ENCODE results near the gene DTD1. TPM values are rescaled to one million over a fixed set of nuclear protein-coding genes. Genes with fewer than 3 reads are reported as not detected.

The DTD1 gene
- total RNA-seq, 1 donor from 2014 or later = 68.2 TPM

DNA sequence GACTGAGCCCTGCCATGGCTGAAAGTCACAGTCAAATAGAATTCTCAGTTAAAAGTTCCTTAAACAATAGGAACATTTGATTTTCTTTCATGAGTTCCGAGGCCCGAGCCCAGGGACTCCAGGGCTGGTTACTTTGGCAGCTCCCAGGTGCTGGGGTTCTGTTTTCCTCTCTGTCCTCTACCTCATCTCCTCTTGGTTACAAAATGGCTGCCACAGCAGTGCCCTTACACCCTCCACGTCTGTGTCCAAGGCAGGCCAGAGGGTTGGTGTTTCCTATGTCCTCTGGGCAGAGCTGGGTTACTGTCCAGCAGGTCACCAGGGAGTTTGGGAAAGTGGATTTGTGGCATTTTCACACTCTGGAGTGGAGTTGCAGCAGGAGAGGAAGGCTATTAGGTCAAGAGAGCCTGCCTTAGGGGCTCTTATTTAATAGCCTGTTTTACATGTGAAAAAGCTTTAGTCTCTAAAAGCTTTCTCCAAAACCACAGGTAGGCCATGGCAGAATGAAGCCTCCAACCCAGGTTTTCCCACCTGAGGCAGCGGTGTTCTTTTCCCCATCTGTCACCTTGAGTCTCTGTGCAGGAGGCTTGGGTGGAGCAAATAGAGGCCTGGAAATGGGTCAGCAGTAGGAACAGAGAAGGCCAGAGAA lies 111.0 kb downstream of the DTD1 start:
- Mint-ChIP-seq H3K27me3 (ENCODE audit: low read depth) (no peaks in the 10 kb centered on the region), H3K27ac (ENCODE audit: unreplicated experiment) (no peak overlapping the region), H3K4me3 (no peak overlapping the region), H3K36me3 (ENCODE audit: low read depth) (peaks cover 4% of the 10 kb centered on the region), H3K4me1 (no peaks in the 10 kb centered on the region), H3K9me3 (no peaks in the 10 kb centered on the region)
- TF ChIP-seq, protein P1, sequence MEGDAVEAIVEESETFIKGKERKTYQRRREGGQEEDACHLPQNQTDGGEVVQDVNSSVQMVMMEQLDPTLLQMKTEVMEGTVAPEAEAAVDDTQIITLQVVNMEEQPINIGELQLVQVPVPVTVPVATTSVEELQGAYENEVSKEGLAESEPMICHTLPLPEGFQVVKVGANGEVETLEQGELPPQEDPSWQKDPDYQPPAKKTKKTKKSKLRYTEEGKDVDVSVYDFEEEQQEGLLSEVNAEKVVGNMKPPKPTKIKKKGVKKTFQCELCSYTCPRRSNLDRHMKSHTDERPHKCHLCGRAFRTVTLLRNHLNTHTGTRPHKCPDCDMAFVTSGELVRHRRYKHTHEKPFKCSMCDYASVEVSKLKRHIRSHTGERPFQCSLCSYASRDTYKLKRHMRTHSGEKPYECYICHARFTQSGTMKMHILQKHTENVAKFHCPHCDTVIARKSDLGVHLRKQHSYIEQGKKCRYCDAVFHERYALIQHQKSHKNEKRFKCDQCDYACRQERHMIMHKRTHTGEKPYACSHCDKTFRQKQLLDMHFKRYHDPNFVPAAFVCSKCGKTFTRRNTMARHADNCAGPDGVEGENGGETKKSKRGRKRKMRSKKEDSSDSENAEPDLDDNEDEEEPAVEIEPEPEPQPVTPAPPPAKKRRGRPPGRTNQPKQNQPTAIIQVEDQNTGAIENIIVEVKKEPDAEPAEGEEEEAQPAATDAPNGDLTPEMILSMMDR (conservative IDR thresholded peaks at IDR 0.05) = no peak
- no peak for DNase-seq (ENCODE audit: low read depth, low spot score)

DNA sequence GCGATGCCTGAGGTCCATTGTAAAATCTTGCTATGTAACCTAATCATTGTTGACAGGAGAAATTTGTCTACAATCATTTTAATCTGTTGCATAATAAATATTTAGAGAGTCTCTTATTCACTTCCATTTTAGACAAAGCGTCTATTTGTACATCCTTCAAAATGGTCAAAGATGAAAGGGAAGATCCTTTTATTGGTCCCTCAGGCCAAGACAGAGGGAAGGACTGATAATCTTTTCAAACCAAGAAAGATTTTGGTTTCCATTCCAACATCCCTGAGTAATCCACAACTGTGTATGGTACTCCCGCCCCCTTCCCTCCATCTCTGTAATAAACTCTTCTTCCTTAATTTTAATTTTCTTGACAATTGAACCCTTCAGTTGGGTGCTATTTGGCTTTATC lies 114.1 kb downstream of the DTD1 start:
- Mint-ChIP-seq H3K27ac (ENCODE audit: unreplicated experiment) (no peak overlapping the region), H3K9me3 (no peaks in the 10 kb centered on the region), H3K4me3 (no peak overlapping the region), H3K27me3 (ENCODE audit: low read depth) (no peaks in the 10 kb centered on the region), H3K4me1 (no peaks in the 10 kb centered on the region), H3K36me3 (ENCODE audit: low read depth) (peaks cover 4% of the 10 kb centered on the region)
- TF ChIP-seq, protein P1 (conservative IDR thresholded peaks at IDR 0.05) = no peak
- DNase-seq (ENCODE audit: low read depth, low spot score) = no peak

DNA sequence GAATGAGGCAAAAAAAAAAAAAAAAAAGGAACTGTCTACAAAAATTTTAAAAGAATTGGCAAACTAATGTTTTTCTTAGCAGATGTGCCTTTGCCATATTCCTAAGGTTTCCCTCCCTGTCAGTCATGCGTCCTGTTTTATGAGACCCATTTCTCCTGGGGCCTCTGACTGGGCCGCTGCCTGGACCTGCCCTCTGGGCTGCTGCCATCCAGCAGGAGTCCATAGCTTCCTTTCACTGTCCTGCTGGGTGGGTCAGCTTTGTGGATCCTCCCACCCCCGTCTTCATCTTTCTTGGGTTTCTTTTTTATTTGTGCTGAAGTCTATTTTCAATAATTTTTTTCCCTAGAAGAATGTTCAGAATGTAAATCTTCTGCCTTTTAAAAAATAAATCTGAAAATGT lies 114.9 kb downstream of the DTD1 start:
- H3K27ac Mint-ChIP-seq (ENCODE audit: unreplicated experiment) = no peak overlapping the region
- peaks cover 4% of the 10 kb centered on the region for H3K36me3 Mint-ChIP-seq (ENCODE audit: low read depth)
- no peaks in the 10 kb centered on the region for H3K27me3 Mint-ChIP-seq (ENCODE audit: low read depth)
- H3K4me3 Mint-ChIP-seq = no peak overlapping the region
- no peaks in the 10 kb centered on the region for H3K9me3 Mint-ChIP-seq
- DNase-seq (ENCODE audit: low read depth, low spot score) = no peak
- H3K4me1 Mint-ChIP-seq = no peaks in the 10 kb centered on the region
- TF ChIP-seq, protein P1 (conservative IDR thresholded peaks at IDR 0.05) = no peak

DNA sequence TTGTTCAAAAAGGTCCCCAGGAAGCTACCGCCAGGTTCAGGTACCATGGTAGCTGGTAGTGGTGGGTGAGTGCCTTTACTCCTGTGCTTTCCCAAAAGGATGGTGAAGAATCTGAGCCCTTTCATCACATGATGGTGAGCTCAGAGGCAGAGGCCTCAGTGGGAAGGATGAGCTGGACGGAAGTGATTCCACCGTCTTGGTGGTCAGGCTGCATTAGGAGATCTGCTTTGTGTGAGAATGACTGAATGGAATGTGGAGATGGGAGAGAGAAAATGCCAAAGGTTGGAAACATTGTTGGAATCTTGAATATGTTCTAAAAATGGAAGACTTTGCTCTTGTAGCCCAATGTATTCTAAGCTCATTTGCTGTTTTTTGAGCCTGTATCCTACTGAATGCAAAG lies 117.6 kb downstream of the DTD1 start:
- TF ChIP-seq, protein P1 (conservative IDR thresholded peaks at IDR 0.05) = no peak
- Mint-ChIP-seq H3K27ac (ENCODE audit: unreplicated experiment) (no peak overlapping the region), H3K4me1 (no peaks in the 10 kb centered on the region), H3K9me3 (no peaks in the 10 kb centered on the region), H3K4me3 (no peak overlapping the region), H3K27me3 (ENCODE audit: low read depth) (no peaks in the 10 kb centered on the region), H3K36me3 (ENCODE audit: low read depth) (no peaks in the 10 kb centered on the region)
- DNase-seq (ENCODE audit: low read depth, low spot score) = no peak

DNA sequence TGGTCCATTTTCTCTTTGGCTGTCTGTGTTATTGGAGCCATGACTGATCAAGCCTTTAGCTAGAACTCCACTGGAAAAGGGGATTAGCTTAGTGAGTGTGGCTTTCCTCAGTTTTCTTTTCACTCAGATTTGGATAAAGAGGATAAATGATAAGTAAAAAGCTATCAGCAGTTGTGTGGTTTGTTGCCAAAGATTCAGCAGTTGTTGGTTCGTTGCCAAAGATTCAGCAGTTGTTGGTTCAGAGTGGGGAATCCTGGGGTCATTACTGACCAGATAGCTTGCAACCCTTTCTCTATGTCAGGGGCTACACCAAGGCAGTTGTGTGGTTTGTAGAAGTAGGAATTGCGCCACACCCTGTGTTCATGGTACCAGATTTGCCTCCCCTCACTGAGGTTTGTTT lies 118.1 kb downstream of the DTD1 start:
- H3K4me1 Mint-ChIP-seq = no peaks in the 10 kb centered on the region
- H3K4me3 Mint-ChIP-seq = no peak overlapping the region
- no peak for DNase-seq (ENCODE audit: low read depth, low spot score)
- no peak overlapping the region for H3K27ac Mint-ChIP-seq (ENCODE audit: unreplicated experiment)
- H3K9me3 Mint-ChIP-seq = no peaks in the 10 kb centered on the region
- H3K36me3 Mint-ChIP-seq (ENCODE audit: low read depth) = no peaks in the 10 kb centered on the region
- no peaks in the 10 kb centered on the region for H3K27me3 Mint-ChIP-seq (ENCODE audit: low read depth)
- TF ChIP-seq, protein P1 (conservative IDR thresholded peaks at IDR 0.05) = no peak

All from neural crest cell (in vitro differentiated cells).